Gastrocnemius medialis (tissue), 4 donors: Measurements from ENCODE around the gene DNAJC8.
A peak's percentile ranks its signal among the peaks of the same experiment; 100 is the strongest.

Experiments
- CTCF ChIP-seq, 5 experiments: fragments of 450-650 bp in 3 of 5; fragments of 200-600 bp in 2 of 5; sonication (generic) in 2 of 5; IDR thresholded peaks in 4 of 5; conservative IDR thresholded peaks in 1 of 5; 1 replicate in 4 of 5; 2 replicates in 1 of 5; pipeline ENCODE4 v1.5.1; 2016 to 2019; ENCODE audit warnings: antibody characterized with exemption in 5 of 5, mild to moderate bottlenecking in 3 of 5, moderate library complexity in 3 of 5
- POLR2A ChIP-seq, 2 donors: fragments of 450-650 bp; IDR thresholded peaks; one replicate each; pipeline ENCODE4 v1.6.1; 2017; ENCODE audit warnings: antibody characterized with exemption in 2 of 2, mild to moderate bottlenecking in 2 of 2, moderate library complexity in 2 of 2

GRCh38 chr1:28235755-28236655 lies 3.2 kb upstream of the DNAJC8 start, which contains the start of gene ATP5IF1:
- TF ChIP-seq POLR2A (IDR thresholded peaks at IDR 0.05) (peak; percentile 96 to 97), CTCF (IDR thresholded peaks at IDR 0.05 in 4 of 5, conservative IDR thresholded peaks at IDR 0.05 in 1 of 5) (peak in 1 of 5 experiments; percentile 21)
